Tibial nerve (tissue), 3 donors: ENCODE data around the gene QSOX2.

Experiments used
- POLR2A ChIP-seq, 2 donors: fragments of 450-650 bp; IDR thresholded peaks; one replicate each; pipeline ENCODE4 v1.6.1; 2017; ENCODE audit warnings: antibody characterized with exemption in 2 of 2, mild to moderate bottlenecking in 2 of 2, moderate library complexity in 2 of 2
- TF ChIP-seq, protein P1 (sequence below), 5 experiments: fragments of 200-600 bp in 3 of 5; fragments of 450-650 bp in 2 of 5; sonication (generic) in 3 of 5; IDR thresholded peaks; one replicate each; pipeline ENCODE4 v1.5.1; 2016 to 2019; ENCODE audit warnings: antibody characterized with exemption in 5 of 5, mild to moderate bottlenecking in 3 of 5, moderate library complexity in 2 of 5

DNA sequence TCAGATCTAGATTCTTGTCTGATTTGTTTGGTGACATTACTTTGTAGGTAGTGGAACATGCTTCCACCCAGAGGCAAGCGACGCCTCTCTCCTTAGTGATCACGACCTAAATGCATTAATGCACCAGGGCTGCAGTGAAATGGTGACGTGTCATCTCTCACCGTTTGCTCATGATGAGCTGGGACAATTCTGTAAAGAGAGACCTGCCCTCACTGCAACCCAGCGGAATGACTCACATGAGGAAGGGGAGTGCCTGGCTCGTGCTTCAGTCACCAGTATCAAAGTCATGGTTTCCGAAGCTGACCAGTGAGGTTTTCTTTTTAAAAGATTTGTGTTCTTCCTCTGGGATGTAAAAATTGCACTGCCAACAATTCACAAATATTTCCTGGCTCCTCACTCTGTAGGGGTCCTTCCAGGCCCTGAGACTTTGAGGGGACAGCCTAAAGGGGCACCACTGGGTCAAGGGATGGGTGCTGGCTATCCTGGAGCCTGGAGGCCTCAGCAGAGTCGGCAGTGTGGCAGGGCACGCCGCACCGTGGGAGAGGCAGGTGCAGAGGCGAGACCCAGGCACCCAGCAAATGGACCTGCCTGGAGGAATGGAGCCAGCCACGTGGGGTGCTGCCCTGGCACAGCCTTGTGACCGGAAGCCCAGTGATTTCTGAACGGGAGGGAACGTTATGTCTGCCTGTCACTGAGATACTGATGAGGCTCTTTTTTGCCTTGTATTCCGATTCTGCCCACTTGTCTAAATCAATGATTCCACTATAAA is 17.3 kb downstream of the QSOX2 start:
- TF ChIP-seq, protein P1, sequence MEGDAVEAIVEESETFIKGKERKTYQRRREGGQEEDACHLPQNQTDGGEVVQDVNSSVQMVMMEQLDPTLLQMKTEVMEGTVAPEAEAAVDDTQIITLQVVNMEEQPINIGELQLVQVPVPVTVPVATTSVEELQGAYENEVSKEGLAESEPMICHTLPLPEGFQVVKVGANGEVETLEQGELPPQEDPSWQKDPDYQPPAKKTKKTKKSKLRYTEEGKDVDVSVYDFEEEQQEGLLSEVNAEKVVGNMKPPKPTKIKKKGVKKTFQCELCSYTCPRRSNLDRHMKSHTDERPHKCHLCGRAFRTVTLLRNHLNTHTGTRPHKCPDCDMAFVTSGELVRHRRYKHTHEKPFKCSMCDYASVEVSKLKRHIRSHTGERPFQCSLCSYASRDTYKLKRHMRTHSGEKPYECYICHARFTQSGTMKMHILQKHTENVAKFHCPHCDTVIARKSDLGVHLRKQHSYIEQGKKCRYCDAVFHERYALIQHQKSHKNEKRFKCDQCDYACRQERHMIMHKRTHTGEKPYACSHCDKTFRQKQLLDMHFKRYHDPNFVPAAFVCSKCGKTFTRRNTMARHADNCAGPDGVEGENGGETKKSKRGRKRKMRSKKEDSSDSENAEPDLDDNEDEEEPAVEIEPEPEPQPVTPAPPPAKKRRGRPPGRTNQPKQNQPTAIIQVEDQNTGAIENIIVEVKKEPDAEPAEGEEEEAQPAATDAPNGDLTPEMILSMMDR (IDR thresholded peaks at IDR 0.05): no peak
- TF ChIP-seq POLR2A (IDR thresholded peaks at IDR 0.05): no peak
